HUES64 (cell line): ENCODE results near the gene LHFPL6.

ENCODE experiments used
- H3K27ac ChIP-seq: 2 replicates; pipeline ENCODE4 v1.7.0; 2013; ENCODE audit warnings: low read depth, low read length, inconsistent platforms
- H3K27me3 ChIP-seq: 2 replicates; pipeline ENCODE4 v1.6.1; 2013; ENCODE audit warnings: mild to moderate bottlenecking, low read length; ENCODE audit not compliant: insufficient read depth
- H3K36me3 ChIP-seq: 2 replicates; pipeline ENCODE4 v1.6.1; 2013; ENCODE audit warnings: mild to moderate bottlenecking, low read length; ENCODE audit not compliant: insufficient read depth
- H3K4me1 ChIP-seq: 2 replicates; pipeline ENCODE4 v1.6.1; 2013; ENCODE audit warnings: mild to moderate bottlenecking, low read length, moderate library complexity; ENCODE audit not compliant: insufficient read depth
- H3K4me3 ChIP-seq: 2 replicates; pipeline ENCODE4 v1.5.1; 2013; ENCODE audit warnings: mild to moderate bottlenecking, low read length, moderate library complexity
- H3K9ac ChIP-seq: 2 replicates; pipeline ENCODE4 v1.6.1; 2013; ENCODE audit warnings: mild to moderate bottlenecking, low read depth, low read length
- H3K9me3 ChIP-seq: 2 replicates; pipeline ENCODE4 v1.6.1; 2013; ENCODE audit warnings: low read depth, low read length; ENCODE audit not compliant: insufficient read depth
- WGBS: fragments of 150-250, 120-280 bp; methylation state at CpG from one replicate; pipeline ENCODE4 v1.1.7; 2013; ENCODE audit warnings: missing lambda C conversion rate; 5-methylcytosine and 5-hydroxymethylcytosine counted together

The LHFPL6 gene

GRCh38 chr13:39462428-39462827, 140.6 kb downstream of the LHFPL6 start:
- H3K36me3 ChIP-seq: no peaks in the 10 kb centered on the region
- 89% methylated on average over 2 of the region's 2 CpGs for WGBS

GRCh38 chr13:39461685-39462266, 141.2 kb downstream of the LHFPL6 start:
- Histone ChIP-seq H3K4me3 (no peak overlapping the region), H3K36me3 (no peaks in the 10 kb centered on the region), H3K27me3 (no peaks in the 10 kb centered on the region), H3K27ac (no peak overlapping the region), H3K9ac (no peak overlapping the region), H3K9me3 (no peaks in the 10 kb centered on the region), H3K4me1 (peaks cover 5% of the 10 kb centered on the region; the same call in 1 of the 2 replicates)
- 87% methylated on average over 1 of the region's 1 CpG for WGBS

More at GRCh38 chr13:39462428-39462827, 140.6 kb downstream of the LHFPL6 start:
- Histone ChIP-seq H3K27me3 (no peaks in the 10 kb centered on the region), H3K27ac (no peak overlapping the region), H3K4me1 (peaks cover 5% of the 10 kb centered on the region; the same call in 1 of the 2 replicates), H3K9ac (no peak overlapping the region), H3K9me3 (no peaks in the 10 kb centered on the region), H3K4me3 (no peak overlapping the region)

GRCh38 chr13:39457274-39457673, 145.7 kb downstream of the LHFPL6 start:
- peaks cover 15% of the 10 kb centered on the region; the same call in 1 of the 2 replicates for H3K4me1 ChIP-seq
- no peaks in the 10 kb centered on the region for H3K27me3 ChIP-seq
- H3K4me3 ChIP-seq: no peak overlapping the region
- no peaks in the 10 kb centered on the region for H3K36me3 ChIP-seq
- H3K27ac ChIP-seq: no peak overlapping the region
- no peak overlapping the region for H3K9ac ChIP-seq
- H3K9me3 ChIP-seq: no peaks in the 10 kb centered on the region
- 100% methylated on average over 1 of the region's 1 CpG for WGBS

GRCh38 chr13:39455521-39456175, 147.3 kb downstream of the LHFPL6 start:
- no peak overlapping the region for H3K4me3 ChIP-seq
- H3K9ac ChIP-seq: no peak overlapping the region
- no peak overlapping the region for H3K27ac ChIP-seq
- no peaks in the 10 kb centered on the region for H3K9me3 ChIP-seq
- WGBS: 73% methylated on average over 4 of the region's 4 CpGs
- no peaks in the 10 kb centered on the region for H3K36me3 ChIP-seq
- peaks cover 16% of the 10 kb centered on the region; the same call in 1 of the 2 replicates for H3K4me1 ChIP-seq
- no peaks in the 10 kb centered on the region for H3K27me3 ChIP-seq

GRCh38 chr13:39452834-39453233, 150.2 kb downstream of the LHFPL6 start:
- 86% methylated on average over 1 of the region's 1 CpG for WGBS
- Histone ChIP-seq H3K4me1 (peaks cover 16% of the 10 kb centered on the region; the same call in 1 of the 2 replicates), H3K9ac (no peak overlapping the region), H3K27ac (no peak overlapping the region), H3K9me3 (no peaks in the 10 kb centered on the region), H3K27me3 (no peaks in the 10 kb centered on the region), H3K36me3 (no peaks in the 10 kb centered on the region), H3K4me3 (no peak overlapping the region)

GRCh38 chr13:39452417-39452816, 150.6 kb downstream of the LHFPL6 start:
- no peak overlapping the region for H3K27ac ChIP-seq
- no peaks in the 10 kb centered on the region for H3K36me3 ChIP-seq
- no peak overlapping the region for H3K9ac ChIP-seq
- H3K4me3 ChIP-seq: no peak overlapping the region
- H3K9me3 ChIP-seq: no peaks in the 10 kb centered on the region
- 91% methylated on average over 3 of the region's 3 CpGs for WGBS
- no peaks in the 10 kb centered on the region for H3K27me3 ChIP-seq
- peaks cover 16% of the 10 kb centered on the region; the same call in 1 of the 2 replicates for H3K4me1 ChIP-seq

- H3K9me3 ChIP-seq: no peaks in the 10 kb centered on the region
- H3K27me3 ChIP-seq: no peaks in the 10 kb centered on the region
- H3K9ac ChIP-seq: no peak overlapping the region
- H3K4me1 ChIP-seq: peaks cover 16% of the 10 kb centered on the region; the same call in 1 of the 2 replicates
- H3K27ac ChIP-seq: no peak overlapping the region
- H3K4me3 ChIP-seq: no peak overlapping the region
- 97% methylated on average over 4 of the region's 4 CpGs for WGBS
- no peaks in the 10 kb centered on the region for H3K36me3 ChIP-seq
Observed at GRCh38 chr13:39451860-39452301, 151.1 kb downstream of the LHFPL6 start.

- no peaks in the 10 kb centered on the region for H3K27me3 ChIP-seq
- H3K9ac ChIP-seq: no peak overlapping the region
- no peak overlapping the region for H3K4me3 ChIP-seq
- H3K4me1 ChIP-seq: peaks cover 16% of the 10 kb centered on the region; the same call in 1 of the 2 replicates
- no peaks in the 10 kb centered on the region for H3K9me3 ChIP-seq
- no peaks in the 10 kb centered on the region for H3K36me3 ChIP-seq
- 100% methylated on average over 1 of the region's 1 CpG for WGBS
- no peak overlapping the region for H3K27ac ChIP-seq
Observed at GRCh38 chr13:39451301-39451700, 151.7 kb downstream of the LHFPL6 start.

GRCh38 chr13:39450176-39450575, 152.8 kb downstream of the LHFPL6 start:
- no peaks in the 10 kb centered on the region for H3K27me3 ChIP-seq
- H3K27ac ChIP-seq: no peak overlapping the region
- H3K36me3 ChIP-seq: no peaks in the 10 kb centered on the region
- H3K4me3 ChIP-seq: no peak overlapping the region
- no peak overlapping the region for H3K9ac ChIP-seq
- peaks cover 12% of the 10 kb centered on the region; the same call in 1 of the 2 replicates for H3K4me1 ChIP-seq
- H3K9me3 ChIP-seq: no peaks in the 10 kb centered on the region

GRCh38 chr13:39448834-39449233, 154.2 kb downstream of the LHFPL6 start:
- no peaks in the 10 kb centered on the region for H3K36me3 ChIP-seq
- H3K9me3 ChIP-seq: no peaks in the 10 kb centered on the region
- WGBS: 83% methylated on average over 3 of the region's 3 CpGs
- H3K27ac ChIP-seq: no peak overlapping the region
- H3K4me3 ChIP-seq: no peak overlapping the region
- no peak overlapping the region for H3K9ac ChIP-seq
- H3K27me3 ChIP-seq: no peaks in the 10 kb centered on the region
- peaks cover 12% of the 10 kb centered on the region; the same call in 1 of the 2 replicates for H3K4me1 ChIP-seq

GRCh38 chr13:39446865-39447264, 156.1 kb downstream of the LHFPL6 start:
- 93% methylated on average over 4 of the region's 4 CpGs for whole genome bisulfite sequencing
- H3K4me3 ChIP-seq: no peak overlapping the region
- H3K36me3 ChIP-seq: no peaks in the 10 kb centered on the region
- H3K9ac ChIP-seq: no peak overlapping the region
- no peaks in the 10 kb centered on the region for H3K9me3 ChIP-seq
- H3K27ac ChIP-seq: no peak overlapping the region
- 0 out of 2 replicates have a peak, but pooled peaks cover under 1% of the 10 kb centered on the region for H3K4me1 ChIP-seq
- H3K27me3 ChIP-seq: no peaks in the 10 kb centered on the region
